H1 (cell line): ENCODE results near the gene ABCA13. TPM values are rescaled to one million over a fixed set of nuclear protein-coding genes. Genes with fewer than 3 reads are reported as not detected.

Experiments
- CTCF ChIA-PET: fragments of 300-600 bp; sonication (Branson Sonifier 250); formaldehyde crosslinking; loops from one replicate; lab custom pipeline; 2021; ENCODE audit not compliant: partially characterized antibody; lab: Charles Lee
- POLR2A ChIA-PET: fragments of 300-600 bp; sonication (Branson Sonifier 250); formaldehyde crosslinking; loops from one replicate; lab custom pipeline; 2021; ENCODE audit warnings: inconsistent platforms; ENCODE audit not compliant: partially characterized antibody; lab: Charles Lee
- DNase-seq, 2 experiments: peaks; one replicate each; pipeline versions ENCODE4 v3.0.0 to v3.0.0-alpha.2; 2010 to 2022; ENCODE audit warnings: low spot score in 2 of 2, low read depth in 1 of 2, mixed read lengths in 1 of 2
- FAIRE-seq: peaks from 2 replicates; lab custom pipeline; 2011; peaks lifted over from hg19 to GRCh38; lab: Jason Lieb, UNC
- H2AFZ ChIP-seq: 2 replicates; pipeline ENCODE4 v1.8.1; 2012; ENCODE audit warnings: low read length, inconsistent platforms
- H2AK5ac ChIP-seq: 2 replicates; pipeline ENCODE4 v1.6.1; 2013; ENCODE audit warnings: low read depth, low read length
- H2BK120ac ChIP-seq: replicated peaks from 2 replicates; pipeline ENCODE3; 2013; ENCODE audit warnings: low read depth, low read length, inconsistent platforms
- H2BK12ac ChIP-seq: 2 replicates; pipeline ENCODE4 v1.6.1; 2013; ENCODE audit warnings: low read depth, low read length
- H2BK15ac ChIP-seq: 2 replicates; pipeline ENCODE4 v1.6.1; 2013; ENCODE audit warnings: low read length
- H2BK20ac ChIP-seq: 2 replicates; pipeline ENCODE4 v1.6.1; 2013; ENCODE audit warnings: low read length
- H2BK5ac ChIP-seq: 2 replicates; pipeline ENCODE4 v1.6.1; 2013; ENCODE audit warnings: low read depth, low read length
- H3K14ac ChIP-seq: 2 replicates; pipeline ENCODE4 v1.6.1; 2013; ENCODE audit warnings: inconsistent platforms; ENCODE audit not compliant: insufficient read length
- H3K18ac ChIP-seq: 2 replicates; pipeline ENCODE4 v1.6.1; 2013; ENCODE audit warnings: low read length; ENCODE audit errors: extremely low read depth
- H3K23ac ChIP-seq: 2 replicates; pipeline ENCODE4 v1.6.1; 2013; ENCODE audit warnings: inconsistent platforms; ENCODE audit not compliant: insufficient read length
- H3K23me2 ChIP-seq: 2 replicates; pipeline ENCODE4 v1.6.1; 2013; ENCODE audit warnings: low read depth, low read length
- H3K27ac ChIP-seq: 2 replicates; pipeline ENCODE4 v1.6.1; 2011; ENCODE audit warnings: low read depth, low read length, inconsistent platforms
- H3K27me3 ChIP-seq, 4 experiments: replicated peaks in 1 of 4; 1 replicate in 1 of 4; 2 replicates in 3 of 4; pipeline versions ENCODE4 v1.6.1 to v1.8.1; 2011 to 2013; ENCODE audit warnings: low read length in 3 of 4, mild to moderate bottlenecking in 3 of 4, inconsistent platforms in 2 of 4, mixed read lengths in 2 of 4, moderate library complexity in 1 of 4; ENCODE audit not compliant: control insufficient read depth in 3 of 4, insufficient read depth in 3 of 4; ENCODE audit errors: extremely low read depth in 1 of 4
- H3K36me3 ChIP-seq, 4 experiments: 2 replicates each; pipeline versions ENCODE4 v1.6.1 to v1.8.1; 2011 to 2013; ENCODE audit warnings: mild to moderate bottlenecking in 4 of 4, low read length in 3 of 4, moderate library complexity in 2 of 4, control low read depth in 1 of 4, inconsistent platforms in 1 of 4; ENCODE audit not compliant: insufficient read depth in 4 of 4, control insufficient read depth in 2 of 4
- H3K4ac ChIP-seq: replicated peaks from 2 replicates; pipeline ENCODE3; 2013; ENCODE audit warnings: low read length, low read depth, mixed read lengths, inconsistent platforms; ENCODE audit not compliant: insufficient read length
- H3K4me1 ChIP-seq, 4 experiments: replicated peaks in 1 of 4; 1 replicate in 1 of 4; 2 replicates in 3 of 4; pipeline versions ENCODE4 v1.6.1 to v1.8.1; 2011 to 2013; ENCODE audit warnings: low read length in 3 of 4, inconsistent platforms in 2 of 4, mixed read lengths in 1 of 4; ENCODE audit not compliant: insufficient read depth in 4 of 4, control insufficient read depth in 3 of 4
- H3K4me2 ChIP-seq, 2 experiments: 2 replicates each; pipeline versions ENCODE4 v1.6.1 to v1.8.1; 2011 to 2013; ENCODE audit warnings: low read depth in 2 of 2, low read length in 2 of 2, control low read depth in 1 of 2, inconsistent platforms in 1 of 2, mild to moderate bottlenecking in 1 of 2; ENCODE audit not compliant: insufficient read depth in 1 of 2
- H3K4me3 ChIP-seq, 4 experiments: fragments of 200-600, 300-600 bp in 1 of 4; sonication (generic), shearing (Covaris generic), sonication (Bioruptor Twin) in 1 of 4; 2 replicates each; pipeline versions ENCODE4 v1.5.1 to v1.8.1; 2011 to 2016; ENCODE audit warnings: low read length in 4 of 4, low read depth in 3 of 4, control low read depth in 2 of 4, inconsistent platforms in 2 of 4, mild to moderate bottlenecking in 2 of 4, mixed read lengths in 1 of 4, moderate library complexity in 1 of 4; ENCODE audit not compliant: insufficient read depth in 2 of 4; ENCODE audit errors: extremely low read depth in 1 of 4
- H3K56ac ChIP-seq: replicated peaks from 2 replicates; pipeline ENCODE3; 2013; ENCODE audit warnings: low read depth, mild to moderate bottlenecking, mixed read lengths, low read length, inconsistent platforms; ENCODE audit not compliant: insufficient read length
- H3K79me1 ChIP-seq: 2 replicates; pipeline ENCODE4 v1.6.1; 2013; ENCODE audit warnings: low read depth, low read length, control low read depth
- H3K79me2 ChIP-seq, 2 experiments: 2 replicates each; pipeline versions ENCODE4 v1.6.1 to v1.8.1; 2012 to 2013; ENCODE audit warnings: low read length in 2 of 2, mild to moderate bottlenecking in 2 of 2, inconsistent platforms in 1 of 2; ENCODE audit not compliant: insufficient read depth in 2 of 2, control insufficient read depth in 1 of 2
- H3K9ac ChIP-seq, 4 experiments: replicated peaks in 1 of 4; 1 replicate in 1 of 4; 2 replicates in 3 of 4; pipeline versions ENCODE4 v1.6.1 to v1.8.1; 2011 to 2013; ENCODE audit warnings: low read depth in 3 of 4, low read length in 3 of 4, control low read depth in 2 of 4, mild to moderate bottlenecking in 2 of 4, moderate library complexity in 2 of 4, inconsistent platforms in 1 of 4; ENCODE audit errors: extremely low read depth in 1 of 4
- H3K9me3 ChIP-seq, 2 experiments: 2 replicates each; pipeline versions ENCODE4 v1.6.1 to v1.8.1; 2012 to 2013; ENCODE audit warnings: mild to moderate bottlenecking in 2 of 2, moderate library complexity in 2 of 2, control low read depth in 1 of 2, inconsistent platforms in 1 of 2, low read depth in 1 of 2, low read length in 1 of 2, mixed read lengths in 1 of 2; ENCODE audit not compliant: insufficient read depth in 2 of 2
- H4K20me1 ChIP-seq, 2 experiments: replicated peaks in 1 of 2; 2 replicates each; pipeline versions ENCODE3 to v1.8.1; 2011 to 2013; ENCODE audit warnings: inconsistent platforms in 2 of 2, low read length in 2 of 2, mild to moderate bottlenecking in 1 of 2; ENCODE audit not compliant: insufficient read depth in 2 of 2, control insufficient read depth in 1 of 2
- H4K5ac ChIP-seq: 2 replicates; pipeline ENCODE4 v1.6.1; 2013; ENCODE audit warnings: low read length, low read depth, mixed read lengths, inconsistent platforms; ENCODE audit not compliant: insufficient read length
- H4K8ac ChIP-seq: 2 replicates; pipeline ENCODE4 v1.8.0; 2013; ENCODE audit warnings: mild to moderate bottlenecking, moderate library complexity, low read length, inconsistent platforms; ENCODE audit not compliant: insufficient read depth; ENCODE audit errors: extremely low read depth
- H4K91ac ChIP-seq: replicated peaks from 2 replicates; pipeline ENCODE3; 2013; ENCODE audit warnings: low read length, mixed read lengths, inconsistent platforms; ENCODE audit not compliant: insufficient read length
- ASH2L ChIP-seq: fragments of 200-600, 300-600 bp; sonication (generic); IDR thresholded peaks from one replicate; pipeline ENCODE4 v1.7.1; 2017; ENCODE audit warnings: low read length
- KDM4A ChIP-seq: IDR thresholded peaks from one replicate; pipeline ENCODE4 v1.7.1; 2012; ENCODE audit warnings: low read depth, mild to moderate bottlenecking, moderate library complexity, low read length, inconsistent platforms; ENCODE audit not compliant: severe bottlenecking
- SP4 ChIP-seq: IDR thresholded peaks from 2 replicates; pipeline ENCODE4 v1.6.1; 2012; ENCODE audit warnings: low read length, inconsistent platforms
- WGBS, 2 experiments: shearing (Covaris generic) in 1 of 2; methylation state at CpG; one replicate each; pipeline versions ENCODE4 v1.1.6 to v1.1.7; 2013 to 2015; ENCODE audit warnings: low lambda C conversion rate in 2 of 2, mixed read lengths in 2 of 2, inconsistent platforms in 1 of 2, low coverage in 1 of 2, missing lambda C conversion rate in 1 of 2; ENCODE audit not compliant: insufficient replicate concordance in 2 of 2, insufficient coverage in 1 of 2, insufficient read length in 1 of 2; ENCODE audit errors: extremely low coverage in 1 of 2, missing lambda C conversion rate in 1 of 2; 5-methylcytosine and 5-hydroxymethylcytosine counted together
- polyA plus RNA-seq, 7 experiments: library from polyadenylated mRNA; depleted of rRNA in 3 of 7; stranded (reverse) in 5 of 7; unstranded in 2 of 7; fragments of >200 nt in 5 of 7; fragments of 200-250 nt in 2 of 7; gene quantifications; 1 replicate in 5 of 7; 2 replicates in 1 of 7; 4 replicates in 1 of 7; pipeline versions ENCODE4 v1.2.1 to v1.2.3, GENCODE V29; 2011 to 2013; ENCODE audit warnings: missing spikeins in 2 of 7, mixed read lengths in 2 of 7
- total RNA-seq: library from RNA; stranded (reverse); fragmentation: NEBNext Ultra II Directional; extraction: Animal tissue kit (Norgen Biotek cat#: 25700); gene quantifications from 2 replicates; pipeline ENCODE4 v1.2.1, GENCODE V29; 2021

ABCA13 gene
- total and polyA plus RNA-seq, 2 of the 8 experiments (the other 6 are each of a cell fraction or from before 2014, with no cell fraction given) = 0.07 to 0.09 TPM

DNA sequence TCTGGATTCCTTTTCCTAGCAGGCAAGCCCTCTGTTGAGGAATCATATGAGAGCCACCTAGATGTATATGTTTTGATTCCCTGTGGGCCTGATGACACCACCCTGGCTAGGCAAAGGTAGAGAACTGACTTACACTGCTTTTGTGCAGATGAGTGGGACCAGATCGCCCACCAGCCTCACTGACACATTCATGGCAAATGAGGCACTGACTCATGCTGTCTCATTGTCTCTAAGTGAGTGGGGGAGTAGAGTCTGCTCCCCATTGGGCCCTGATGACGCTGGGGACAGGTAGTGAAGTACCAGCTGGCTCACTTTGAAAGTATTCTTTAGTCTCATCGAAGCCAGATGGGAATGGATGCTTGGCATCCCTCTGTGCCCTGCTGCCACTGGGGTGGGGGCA lies 326.3 kb downstream of the ABCA13 start:
- H4K5ac ChIP-seq = no peak overlapping the region
- H3K9me3 ChIP-seq = no peaks in the 10 kb centered on the region
- no peak overlapping the region; the same call in 1 of the 2 replicates for H2AFZ ChIP-seq
- H2BK120ac ChIP-seq = no peak overlapping the region
- H3K14ac ChIP-seq = no peak overlapping the region
- no peak overlapping the region for H3K9ac ChIP-seq
- H4K8ac ChIP-seq = no peak overlapping the region
- H2BK15ac ChIP-seq = no peak overlapping the region
- TF ChIP-seq ASH2L (no peak), SP4 (no peak), KDM4A (no peak)
- ChIA-PET POLR2A (no interaction called here), CTCF (no interaction called here)
- no peak for FAIRE-seq
- 88% methylated on average over 3 of the region's 3 CpGs; no CpG with 5 or more reads in 1 of the 2 experiments for WGBS, 2 experiments
- H4K20me1 ChIP-seq = no peaks in the 10 kb centered on the region
- no peak overlapping the region for H3K18ac ChIP-seq
- H3K4me3 ChIP-seq = no peak overlapping the region
- H3K27ac ChIP-seq = no peak overlapping the region
- H3K23me2 ChIP-seq = no peaks in the 10 kb centered on the region
- H3K4me2 ChIP-seq = no peak overlapping the region
- H3K36me3 ChIP-seq = no peaks in the 10 kb centered on the region
- H4K91ac ChIP-seq = no peak overlapping the region
- no peak overlapping the region for H2BK12ac ChIP-seq
- no peak overlapping the region for H2BK20ac ChIP-seq
- no peaks in the 10 kb centered on the region for H3K4me1 ChIP-seq
- H3K4ac ChIP-seq = no peak overlapping the region
- no peak overlapping the region for H2AK5ac ChIP-seq
- H3K27me3 ChIP-seq = no peaks in the 10 kb centered on the region
- no peaks in the 10 kb centered on the region for H3K79me2 ChIP-seq
- no peak for DNase-seq
- H3K79me1 ChIP-seq = no peaks in the 10 kb centered on the region
- no peak overlapping the region for H3K56ac ChIP-seq
- no peak overlapping the region for H3K23ac ChIP-seq
- no peak overlapping the region for H2BK5ac ChIP-seq
